GM15510 (cell line): ENCODE results near the gene APOBEC4.

Experiments used
- POLR2A ChIP-seq: IDR thresholded peaks from 3 replicates; pipeline ENCODE4 v1.6.1; 2011; ENCODE audit warnings: borderline replicate concordance; ENCODE audit not compliant: insufficient read length; ENCODE audit errors: extremely low read depth

The APOBEC4 gene

GRCh38 chr1:183630748-183631147, 22.4 kb downstream of the APOBEC4 start:
- no peak for TF ChIP-seq POLR2A

- TF ChIP-seq POLR2A: no peak
These were observed 24.6 kb downstream of the APOBEC4 start for GRCh38 chr1:183628537-183628936.

- TF ChIP-seq POLR2A: peak; percentile 24
These were observed 30.0 kb downstream of the APOBEC4 start for GRCh38 chr1:183622884-183623785.

GRCh38 chr1:183622013-183622412, 31.1 kb downstream of the APOBEC4 start:
- TF ChIP-seq POLR2A: no peak

GRCh38 chr1:183620311-183620710, 32.8 kb downstream of the APOBEC4 start:
- TF ChIP-seq POLR2A: no peak

GRCh38 chr1:183619781-183620180, 33.3 kb downstream of the APOBEC4 start:
- TF ChIP-seq POLR2A: no peak

GRCh38 chr1:183612407-183612806, 40.7 kb downstream of the APOBEC4 start:
- TF ChIP-seq POLR2A: no peak

GRCh38 chr1:183611021-183611420, 42.1 kb downstream of the APOBEC4 start:
- TF ChIP-seq POLR2A: no peak

- TF ChIP-seq POLR2A: no peak
These were observed 43.2 kb downstream of the APOBEC4 start for GRCh38 chr1:183609759-183610452.

- no peak for TF ChIP-seq POLR2A
These were observed 43.8 kb downstream of the APOBEC4 start for GRCh38 chr1:183609313-183609712.

- TF ChIP-seq POLR2A: no peak
These were observed 45.7 kb downstream of the APOBEC4 start for GRCh38 chr1:183607322-183607980.

GRCh38 chr1:183605904-183606303, 47.2 kb downstream of the APOBEC4 start:
- no peak for TF ChIP-seq POLR2A

- no peak for TF ChIP-seq POLR2A
These were observed 48.3 kb downstream of the APOBEC4 start for GRCh38 chr1:183604815-183605214.

- no peak for TF ChIP-seq POLR2A
These were observed 48.9 kb downstream of the APOBEC4 start for GRCh38 chr1:183604038-183604808.
